Fibroblast of lung (primary cell): ENCODE data around the gene ZNF516. TPM values are rescaled to one million over a fixed set of nuclear protein-coding genes. Genes with fewer than 3 reads are reported as not detected.

Source experiments
- DNase-seq, 2 donors: peaks; one replicate each; pipeline versions ENCODE4 v3.0.0 to v3.0.0-alpha.2; 2010; ENCODE audit warnings: low read depth in 2 of 2
- H2AFZ ChIP-seq: 2 replicates; pipeline ENCODE4 v1.5.1; 2012; ENCODE audit warnings: low read length, control low read depth, inconsistent platforms
- H3K27ac ChIP-seq: 2 replicates; pipeline ENCODE4 v1.5.1; 2011; ENCODE audit warnings: low read length, control low read depth; ENCODE audit not compliant: insufficient read depth
- H3K27me3 ChIP-seq: 2 replicates; pipeline ENCODE4 v1.5.1; 2011; ENCODE audit warnings: mild to moderate bottlenecking, low read length; ENCODE audit not compliant: control insufficient read depth, insufficient read depth
- H3K36me3 ChIP-seq: 2 replicates; pipeline ENCODE4 v1.5.1; 2011; ENCODE audit warnings: low read length; ENCODE audit not compliant: control insufficient read depth, insufficient read depth
- H3K4me1 ChIP-seq: 2 replicates; pipeline ENCODE4 v1.5.1; 2011; ENCODE audit warnings: low read length; ENCODE audit not compliant: control insufficient read depth, insufficient read depth; ENCODE audit errors: extremely low read depth
- H3K4me2 ChIP-seq: 2 replicates; pipeline ENCODE4 v1.5.1; 2011; ENCODE audit warnings: low read length, control low read depth; ENCODE audit not compliant: insufficient read depth; ENCODE audit errors: extremely low read depth
- H3K4me3 ChIP-seq, 4 experiments: fragments of 200-600 bp in 1 of 4; sonication (generic) in 1 of 4; replicated peaks in 1 of 4; 2 replicates each; pipeline ENCODE4 v1.5.1; 2011 to 2016; ENCODE audit warnings: low read length in 4 of 4, low read depth in 3 of 4, mild to moderate bottlenecking in 3 of 4, control low read depth in 2 of 4, inconsistent platforms in 1 of 4, mixed read lengths in 1 of 4; ENCODE audit not compliant: insufficient read depth in 1 of 4; ENCODE audit errors: control extremely low read depth in 1 of 4
- H3K79me2 ChIP-seq: 2 replicates; pipeline ENCODE4 v1.5.1; 2012; ENCODE audit warnings: mild to moderate bottlenecking, low read length, inconsistent platforms; ENCODE audit not compliant: control insufficient read depth, insufficient read depth
- H3K9ac ChIP-seq: 2 replicates; pipeline ENCODE4 v1.5.1; 2011; ENCODE audit warnings: mild to moderate bottlenecking, low read length, control low read depth; ENCODE audit not compliant: insufficient read depth
- H3K9me3 ChIP-seq: 2 replicates; pipeline ENCODE4 v1.5.1; 2012; ENCODE audit warnings: low read depth, low read length; ENCODE audit not compliant: control insufficient read depth, insufficient read depth
- H4K20me1 ChIP-seq: 2 replicates; pipeline ENCODE4 v1.5.1; 2011; ENCODE audit warnings: low read length; ENCODE audit not compliant: control insufficient read depth, insufficient read depth; ENCODE audit errors: extremely low read depth
- CTCF ChIP-seq, 2 donors: IDR thresholded peaks in 1 of 2; conservative IDR thresholded peaks in 1 of 2; 1 replicate in 1 of 2; 2 replicates in 1 of 2; pipeline ENCODE4 v1.5.1; 2011 to 2012; ENCODE audit warnings: low read length in 2 of 2, control low read depth in 1 of 2, inconsistent platforms in 1 of 2, low read depth in 1 of 2, mild to moderate bottlenecking in 1 of 2
- EZH2 ChIP-seq: IDR thresholded peaks from 2 replicates; pipeline ENCODE4 v1.5.1; 2012; ENCODE audit warnings: low read length, control low read depth, mild to moderate bottlenecking; ENCODE audit errors: missing control alignments
- polyA plus RNA-seq, 2 donors: library from polyadenylated mRNA; depleted of rRNA in 1 of 2; stranded (reverse) in 1 of 2; unstranded in 1 of 2; fragments of >200 nt; gene quantifications; 2 replicates each; pipeline ENCODE4 v1.2.1, GENCODE V29; 2011 to 2012; ENCODE audit warnings: missing spikeins in 1 of 2
- total RNA-seq: library from RNA; depleted of rRNA; stranded (reverse); fragments of >200 nt; gene quantifications from 2 replicates; pipeline ENCODE4 v1.2.1, GENCODE V29; 2014

Gene ZNF516
- total and polyA plus RNA-seq, 2 donors (not counting 1 experiment from before 2014, with no cell fraction given) = 7.9 to 32.7 TPM

DNA sequence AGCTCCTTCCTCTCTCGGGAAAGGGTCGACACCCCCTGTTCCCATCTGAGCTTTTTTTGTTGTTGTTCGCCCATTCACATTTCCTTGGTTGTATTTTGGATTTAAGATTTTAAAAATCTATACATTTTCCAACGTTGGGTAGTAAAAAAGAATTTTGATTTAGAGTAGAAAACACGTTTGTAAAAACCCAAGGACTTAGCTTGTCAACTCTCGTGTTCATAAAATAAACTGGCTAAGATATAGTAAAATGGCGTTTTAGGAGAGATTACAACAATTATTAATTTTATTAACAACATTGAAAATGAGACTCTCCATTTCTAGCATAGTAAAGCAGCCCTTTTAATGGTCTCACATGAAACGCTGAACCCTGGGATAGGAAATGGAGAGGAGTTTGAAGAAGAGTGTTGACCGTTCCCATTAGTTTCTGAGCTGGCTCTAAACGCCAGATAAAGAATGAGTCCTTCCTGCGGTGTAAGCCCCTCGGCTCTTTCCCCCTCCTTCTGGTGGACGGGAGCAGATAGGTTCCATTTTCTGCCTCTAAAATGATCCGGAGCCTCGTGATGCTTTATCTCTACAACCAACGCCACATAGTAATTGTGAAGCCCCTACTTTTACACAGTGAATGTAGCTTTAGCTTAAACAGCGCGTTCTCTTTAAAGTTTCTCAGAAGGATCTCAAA, 24.0 kb upstream of the ZNF516 start:
- Histone ChIP-seq H3K4me2 (peak overlapping the region; percentile 73), H3K4me3 (peak overlapping the region; percentile 32 to 52 (median 34)), H3K9ac (peak overlapping the region; percentile 35), H3K27me3 (no peaks in the 10 kb centered on the region), H3K36me3 (no peaks in the 10 kb centered on the region), H3K4me1 (no peaks in the 10 kb centered on the region), H3K9me3 (no peaks in the 10 kb centered on the region), H4K20me1 (no peaks in the 10 kb centered on the region), H3K27ac (peak overlapping the region; percentile 37), H2AFZ (peak overlapping the region; percentile 62), H3K79me2 (no peaks in the 10 kb centered on the region)
- peak; percentile 22 to 56 for DNase-seq
- TF ChIP-seq CTCF (conservative IDR thresholded peaks at IDR 0.05 in 1 of 2, IDR thresholded peaks at IDR 0.05 in 1 of 2; ENCODE audit: low read depth in 1 of 2, low read length in 2 of 2) = no peak
- TF ChIP-seq EZH2 = no peak

GRCh38 chr18:76518123-76518859, 23.2 kb upstream of the ZNF516 start:
- no peaks in the 10 kb centered on the region for H3K79me2 ChIP-seq
- no peaks in the 10 kb centered on the region for H3K27me3 ChIP-seq
- H2AFZ ChIP-seq = peak overlapping the region; percentile 63
- peak overlapping the region; percentile 73 for H3K4me2 ChIP-seq
- H3K4me1 ChIP-seq = no peaks in the 10 kb centered on the region
- H3K36me3 ChIP-seq = no peaks in the 10 kb centered on the region
- peak overlapping the region; percentile 35 for H3K9ac ChIP-seq
- H3K27ac ChIP-seq = peak overlapping the region; percentile 37
- peak in 1 of 2 donors; percentile 13 for TF ChIP-seq CTCF (conservative IDR thresholded peaks at IDR 0.05 in 1 of 2, IDR thresholded peaks at IDR 0.05 in 1 of 2; ENCODE audit: low read depth in 1 of 2, low read length in 2 of 2)
- TF ChIP-seq EZH2 = no peak
- peak overlapping the region; percentile 32 to 52 (median 34) for H3K4me3 ChIP-seq
- no peaks in the 10 kb centered on the region for H4K20me1 ChIP-seq
- H3K9me3 ChIP-seq = no peaks in the 10 kb centered on the region
- peak; percentile 54 to 55 for DNase-seq

DNA sequence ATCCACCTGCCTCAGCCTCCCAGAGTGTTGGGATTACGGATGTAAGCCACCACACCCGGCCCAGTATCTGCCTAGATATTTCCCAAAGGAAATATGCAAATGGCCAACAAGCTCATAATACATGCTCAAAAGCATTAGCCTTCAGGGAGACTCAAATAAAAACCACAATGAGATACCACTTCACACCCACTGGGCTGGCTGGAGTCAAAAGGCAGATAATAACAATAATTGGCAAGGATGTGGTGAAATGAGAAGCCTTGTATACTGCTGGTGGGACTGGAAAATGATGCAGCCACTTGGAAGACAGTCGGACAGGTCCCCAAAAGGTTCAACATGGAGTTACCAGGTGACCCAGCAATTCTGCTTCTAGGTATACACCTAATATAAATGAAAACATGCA, 20.5 kb upstream of the ZNF516 start:
- no peak overlapping the region for H3K27ac ChIP-seq
- H3K4me2 ChIP-seq = no peak overlapping the region
- no peak overlapping the region for H2AFZ ChIP-seq
- no peaks in the 10 kb centered on the region for H3K27me3 ChIP-seq
- H4K20me1 ChIP-seq = no peaks in the 10 kb centered on the region
- TF ChIP-seq EZH2 (no peak), CTCF (conservative IDR thresholded peaks at IDR 0.05 in 1 of 2, IDR thresholded peaks at IDR 0.05 in 1 of 2; ENCODE audit: low read depth in 1 of 2, low read length in 2 of 2) (no peak)
- no peak overlapping the region for H3K4me3 ChIP-seq
- H3K9me3 ChIP-seq = no peaks in the 10 kb centered on the region
- H3K9ac ChIP-seq = no peak overlapping the region
- H3K4me1 ChIP-seq = no peaks in the 10 kb centered on the region
- H3K79me2 ChIP-seq = no peaks in the 10 kb centered on the region
- H3K36me3 ChIP-seq = no peaks in the 10 kb centered on the region
- DNase-seq = no peak
